Measurements from ENCODE around the gene DESI1. TPM values are rescaled to one million over a fixed set of nuclear protein-coding genes. Genes with fewer than 3 reads are reported as not detected.

Gene DESI1
- total RNA-seq, 1 experiment from 2014 or later, result 30.2 TPM

GRCh38 chr22:41638748-41639147, 17.9 kb upstream of the DESI1 start:
- H2AK5ac ChIP-seq (ENCODE audit: insufficient read length, low read length), result no peak overlapping the region
- no peak for DNase-seq
- H4K20me1 ChIP-seq (ENCODE audit: control insufficient read depth, insufficient read depth, insufficient read length), result no peaks in the 10 kb centered on the region
- H2BK120ac ChIP-seq (ENCODE audit: low read depth, low read length, poor library complexity, severe bottlenecking), result no peak overlapping the region
- H3K18ac ChIP-seq (ENCODE audit: insufficient read length, low read depth, low read length), result no peak overlapping the region
- H4K91ac ChIP-seq (ENCODE audit: insufficient read length, low read depth, low read length), result no peak overlapping the region
- H3K27ac ChIP-seq (ENCODE audit: insufficient read length, low read depth, low read length), result no peak overlapping the region
- H3K56ac ChIP-seq (ENCODE audit: insufficient read length, low read depth, low read length), result no peak overlapping the region
- no peaks in the 10 kb centered on the region for H3K23me2 ChIP-seq (ENCODE audit: insufficient read length, low read depth, low read length, poor library complexity, severe bottlenecking)
- H3K4me1 Mint-ChIP-seq, result no peaks in the 10 kb centered on the region
- H4K8ac ChIP-seq (replicated peaks; ENCODE audit: insufficient read length, low read depth, low read length), result no peak overlapping the region
- no peaks in the 10 kb centered on the region for H3K9me3 Mint-ChIP-seq
- peaks cover 59 to 91% (median 83%) of the 10 kb centered on the region in 3 experiments for H3K36me3 Mint-ChIP-seq (ENCODE audit: insufficient read depth in 1 of 3, low read depth in 3 of 3)
- no peak overlapping the region for H3K27ac Mint-ChIP-seq
- H3K9me3 ChIP-seq (ENCODE audit: control insufficient read depth, low read depth, low read length), result no peaks in the 10 kb centered on the region
- H2AFZ ChIP-seq (ENCODE audit: low read length), result no peak overlapping the region
- H4K5ac ChIP-seq (ENCODE audit: insufficient read length, low read depth, low read length), result no peak overlapping the region
- no peak overlapping the region for H2BK12ac ChIP-seq (ENCODE audit: insufficient read length, low read depth, low read length)
- H2BK15ac ChIP-seq (ENCODE audit: low read depth, low read length), result no peak overlapping the region
- WGBS (ENCODE audit: extremely low coverage, insufficient read length, low lambda C conversion rate), result no CpG with 5 or more reads among the region's 5 CpGs
- H3K4me1 ChIP-seq (ENCODE audit: insufficient read depth, low read length), result no peaks in the 10 kb centered on the region
- H2BK5ac ChIP-seq (ENCODE audit: insufficient read length, low read length), result no peak overlapping the region
- no peak overlapping the region for H3K9ac ChIP-seq (ENCODE audit: extremely low read depth, insufficient read length, low read length)
- no peak overlapping the region for H3K4me2 ChIP-seq (ENCODE audit: insufficient read depth, insufficient read length, low read length)
- no peak overlapping the region for H3K23ac ChIP-seq (ENCODE audit: insufficient read length, low read depth, low read length)
- H3K27me3 ChIP-seq (ENCODE audit: insufficient read depth, low read length), result no peaks in the 10 kb centered on the region
- H2BK20ac ChIP-seq (ENCODE audit: low read depth, low read length, poor library complexity, severe bottlenecking), result no peak overlapping the region
- H3K27me3 Mint-ChIP-seq (ENCODE audit: low read depth), result no peaks in the 10 kb centered on the region
- H3K14ac ChIP-seq (ENCODE audit: insufficient read depth, low read length), result no peak overlapping the region
- peaks cover 3% of the 10 kb centered on the region; the same call in 1 of the 2 replicates for H3K79me2 ChIP-seq (ENCODE audit: insufficient read depth, low read length)
- no peak overlapping the region for H3T11ph ChIP-seq (ENCODE audit: low read length)
- H3K4me3 Mint-ChIP-seq, result no peak overlapping the region
- peaks cover 2% of the 10 kb centered on the region for H3K79me1 ChIP-seq (ENCODE audit: insufficient read depth, low read depth, low read length, poor library complexity, severe bottlenecking)
- no peak overlapping the region for H3K4ac ChIP-seq (ENCODE audit: low read depth, low read length)
- no peak for TF ChIP-seq CTCF (conservative IDR thresholded peaks at IDR 0.05)

Data from H9 (cell line).